Stimulated activated CD4-positive, alpha-beta T cell treated with anti-CD3 and anti-CD28 coated beads, Interleukin-1b, Interleukin-23, amount 100 ng/mL, for 24 hours (primary cell): ENCODE measurements around the gene EPB41L5.
"Not testable (repeated sequence)": the region's sequence is repeated elsewhere in the genome, so short reads cannot be mapped to it uniquely, and the experiment has no call there.

Source experiments
- DNase-seq, 4 experiments: peaks; one replicate each; pipeline ENCODE4 v3.0.0-alpha.2; 2020; ENCODE audit warnings: low read depth in 4 of 4, low spot score in 1 of 4

The EPB41L5 gene

GRCh38 chr2:120012771-120013596, at the start of gene EPB41L5:
TSS of gene EPB41L5 (plus strand) at chr2:120013077. CDS start at chr2:120019085, 6,008 bp downstream.
- DNase-seq = peak; percentile 52 to 80 (median 70)

- DNase-seq = no peak
Observed at GRCh38 chr2:119981896-119982295, 31.0 kb upstream of the EPB41L5 start.

GRCh38 chr2:119982506-119982905, 30.4 kb upstream of the EPB41L5 start:
- no peak for DNase-seq

GRCh38 chr2:119983108-119983507, 29.8 kb upstream of the EPB41L5 start:
- DNase-seq = no peak

GRCh38 chr2:119996148-119996547, 16.7 kb upstream of the EPB41L5 start:
- DNase-seq = no peak

- not testable (repeated sequence) for DNase-seq
Observed at GRCh38 chr2:119996896-119997891, 15.7 kb upstream of the EPB41L5 start.

GRCh38 chr2:120001471-120001870, 11.4 kb upstream of the EPB41L5 start:
- no peak for DNase-seq

- DNase-seq = no peak
Observed at GRCh38 chr2:120004254-120004653, 8.6 kb upstream of the EPB41L5 start.

GRCh38 chr2:120005834-120006521, 6.9 kb upstream of the EPB41L5 start:
- no peak for DNase-seq

- no peak for DNase-seq
Observed at GRCh38 chr2:120007851-120008250, 5.0 kb upstream of the EPB41L5 start.

- DNase-seq = no peak
Observed at GRCh38 chr2:120012363-120012762, 514 bp upstream of the EPB41L5 start.

- DNase-seq = peak in 1 of 4 experiments; percentile 4
Observed at GRCh38 chr2:120013597-120014223, 833 bp downstream of the EPB41L5 start.

GRCh38 chr2:120014226-120014980, 1.5 kb downstream of the EPB41L5 start:
- DNase-seq = no peak

- DNase-seq = no peak
Observed at GRCh38 chr2:120016800-120017199, 3.9 kb downstream of the EPB41L5 start.

- DNase-seq = no peak
Observed at GRCh38 chr2:120017201-120017600, 4.3 kb downstream of the EPB41L5 start.

- no peak for DNase-seq
Observed at GRCh38 chr2:120018549-120018948, 5.7 kb downstream of the EPB41L5 start.

GRCh38 chr2:120020554-120020953, 7.7 kb downstream of the EPB41L5 start:
- no peak for DNase-seq

- DNase-seq = not testable (repeated sequence)
Observed at GRCh38 chr2:120022505-120022904, 9.6 kb downstream of the EPB41L5 start.

GRCh38 chr2:120026890-120027289, 14.0 kb downstream of the EPB41L5 start:
- no peak for DNase-seq

- no peak for DNase-seq
Observed at GRCh38 chr2:120028795-120029194, 15.9 kb downstream of the EPB41L5 start.
